Measurements from ENCODE around the gene BIRC2.
A peak's percentile ranks its signal among the peaks of the same experiment; 100 is the strongest.
"Not testable (repeated sequence)": the region's sequence is repeated elsewhere in the genome, so short reads cannot be mapped to it uniquely, and the experiment has no call there.

Gene BIRC2

GRCh38 chr11:102323542-102324251, 23.3 kb upstream of the BIRC2 start:
- DNase-seq, result no peak

GRCh38 chr11:102325088-102325487, 21.9 kb upstream of the BIRC2 start:
- DNase-seq, result no peak

GRCh38 chr11:102328748-102329147, 18.3 kb upstream of the BIRC2 start:
- DNase-seq, result no peak

GRCh38 chr11:102330231-102330630, 16.8 kb upstream of the BIRC2 start:
- DNase-seq, result no peak

GRCh38 chr11:102331341-102331740, 15.7 kb upstream of the BIRC2 start:
- no peak for DNase-seq

GRCh38 chr11:102332611-102332994, 14.4 kb upstream of the BIRC2 start:
- no peak for DNase-seq

GRCh38 chr11:102338479-102339010, 8.5 kb upstream of the BIRC2 start:
- no peak for DNase-seq

GRCh38 chr11:102341311-102341710, 5.7 kb upstream of the BIRC2 start:
- not testable (repeated sequence) for DNase-seq

- peak; percentile 52 for DNase-seq
Measured at GRCh38 chr11:102341844-102342318, 5.1 kb upstream of the BIRC2 start.

- DNase-seq, result no peak
Measured at GRCh38 chr11:102343809-102344208, 3.2 kb upstream of the BIRC2 start.

- DNase-seq, result no peak
Measured at GRCh38 chr11:102345904-102346303, 1.1 kb upstream of the BIRC2 start.

GRCh38 chr11:102346456-102346747, 612 bp upstream of the BIRC2 start:
- no peak for DNase-seq

GRCh38 chr11:102347462-102348370, 702 bp downstream of the BIRC2 start:
- no peak for DNase-seq

GRCh38 chr11:102357116-102357515, 10.1 kb downstream of the BIRC2 start:
- no peak for DNase-seq

- DNase-seq, result no peak
Measured at GRCh38 chr11:102359372-102359771, 12.4 kb downstream of the BIRC2 start.

- no peak for DNase-seq
Measured at GRCh38 chr11:102360681-102361080, 13.7 kb downstream of the BIRC2 start.

- no peak for DNase-seq
Measured at GRCh38 chr11:102361086-102362031, 14.3 kb downstream of the BIRC2 start.

GRCh38 chr11:102364991-102365390, 18.0 kb downstream of the BIRC2 start:
- no peak for DNase-seq

- DNase-seq, result no peak
Measured at GRCh38 chr11:102367364-102367763, 20.4 kb downstream of the BIRC2 start.

GRCh38 chr11:102368472-102368871, 21.5 kb downstream of the BIRC2 start:
- no peak for DNase-seq

GRCh38 chr11:102374633-102375424, 27.8 kb downstream of the BIRC2 start:
- not testable (repeated sequence) for DNase-seq
